ENCODE data around the gene SDCCAG8.

DNA sequence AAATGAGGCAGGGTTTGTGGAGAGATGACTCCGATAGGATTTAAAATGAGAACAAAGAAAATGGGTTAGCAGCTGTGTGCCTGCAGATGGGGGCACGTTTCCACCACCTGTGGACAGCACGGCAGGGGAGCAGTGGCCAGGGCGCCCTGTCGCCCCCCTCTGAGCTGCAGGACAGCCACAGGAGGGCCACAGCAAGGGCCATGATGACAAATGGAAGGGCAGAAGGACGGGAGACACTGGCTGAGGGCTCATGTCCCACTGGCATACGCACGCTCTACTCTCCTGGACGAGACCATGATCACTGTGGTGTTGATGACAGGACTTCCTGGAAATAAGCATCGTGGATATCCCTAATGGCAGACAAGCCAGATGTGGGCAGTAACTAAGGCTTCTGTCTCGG is 241.0 kb downstream of the SDCCAG8 start:
- TF ChIP-seq, protein P1, sequence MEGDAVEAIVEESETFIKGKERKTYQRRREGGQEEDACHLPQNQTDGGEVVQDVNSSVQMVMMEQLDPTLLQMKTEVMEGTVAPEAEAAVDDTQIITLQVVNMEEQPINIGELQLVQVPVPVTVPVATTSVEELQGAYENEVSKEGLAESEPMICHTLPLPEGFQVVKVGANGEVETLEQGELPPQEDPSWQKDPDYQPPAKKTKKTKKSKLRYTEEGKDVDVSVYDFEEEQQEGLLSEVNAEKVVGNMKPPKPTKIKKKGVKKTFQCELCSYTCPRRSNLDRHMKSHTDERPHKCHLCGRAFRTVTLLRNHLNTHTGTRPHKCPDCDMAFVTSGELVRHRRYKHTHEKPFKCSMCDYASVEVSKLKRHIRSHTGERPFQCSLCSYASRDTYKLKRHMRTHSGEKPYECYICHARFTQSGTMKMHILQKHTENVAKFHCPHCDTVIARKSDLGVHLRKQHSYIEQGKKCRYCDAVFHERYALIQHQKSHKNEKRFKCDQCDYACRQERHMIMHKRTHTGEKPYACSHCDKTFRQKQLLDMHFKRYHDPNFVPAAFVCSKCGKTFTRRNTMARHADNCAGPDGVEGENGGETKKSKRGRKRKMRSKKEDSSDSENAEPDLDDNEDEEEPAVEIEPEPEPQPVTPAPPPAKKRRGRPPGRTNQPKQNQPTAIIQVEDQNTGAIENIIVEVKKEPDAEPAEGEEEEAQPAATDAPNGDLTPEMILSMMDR (IDR thresholded peaks at IDR 0.05) = no peak
- TF ChIP-seq POLR2A (IDR thresholded peaks at IDR 0.05) = no peak
